Kidney epithelial cell (primary cell): ENCODE data around the gene RFPL3. TPM values are rescaled to one million over a fixed set of nuclear protein-coding genes. Genes with fewer than 3 reads are reported as not detected.

Source experiments
- DNase-seq: peaks from one replicate; pipeline ENCODE4 v3.0.0-alpha.2; 2010; ENCODE audit warnings: low read depth
- H3K27me3 ChIP-seq: 2 replicates; pipeline ENCODE4 v1.6.0; 2011; ENCODE audit warnings: low read length; ENCODE audit not compliant: control insufficient read depth, insufficient read depth
- H3K36me3 ChIP-seq: 2 replicates; pipeline ENCODE4 v1.5.1; 2011; ENCODE audit warnings: low read length; ENCODE audit not compliant: control insufficient read depth, insufficient read depth
- H3K4me3 ChIP-seq: 2 replicates; pipeline ENCODE4 v1.5.1; 2011; ENCODE audit warnings: low read depth, mild to moderate bottlenecking, control low read depth, low read length
- total RNA-seq: library from RNA; depleted of rRNA; stranded (reverse); fragments of >200 nt; gene quantifications from 2 replicates; pipeline ENCODE4 v1.2.3, GENCODE V29; 2015
- TF ChIP-seq, protein P1 (sequence below): IDR thresholded peaks from 2 replicates; pipeline ENCODE4 v1.5.1; 2011; ENCODE audit warnings: mild to moderate bottlenecking, moderate library complexity, low read length, control low read depth, inconsistent platforms; ENCODE audit not compliant: insufficient read depth, poor library complexity, severe bottlenecking

RFPL3 gene
- total RNA-seq, 1 donor from 2014 or later = not detected

DNA sequence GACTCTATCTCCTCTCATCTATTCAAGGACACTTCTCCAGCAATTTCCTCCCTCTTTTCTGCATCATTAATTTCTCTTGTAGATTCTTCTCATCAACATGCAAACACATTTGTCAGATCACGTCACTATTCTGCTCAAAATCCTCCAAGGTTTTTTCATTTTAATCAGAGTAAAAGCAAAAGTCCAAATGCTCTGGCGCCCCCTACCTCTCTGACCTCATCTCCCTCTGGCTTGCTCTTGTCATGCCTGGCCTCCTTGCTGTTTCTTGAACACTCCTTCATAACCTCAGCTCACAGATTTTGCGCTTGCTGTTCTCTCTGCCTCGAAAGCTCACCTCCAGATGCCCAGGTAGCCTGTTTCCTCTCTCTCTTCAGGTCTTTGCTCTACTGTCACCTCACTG, 32.0 kb downstream of the RFPL3 start:
- H3K27me3 ChIP-seq = no peaks in the 10 kb centered on the region
- H3K36me3 ChIP-seq = no peaks in the 10 kb centered on the region
- TF ChIP-seq, protein P1, sequence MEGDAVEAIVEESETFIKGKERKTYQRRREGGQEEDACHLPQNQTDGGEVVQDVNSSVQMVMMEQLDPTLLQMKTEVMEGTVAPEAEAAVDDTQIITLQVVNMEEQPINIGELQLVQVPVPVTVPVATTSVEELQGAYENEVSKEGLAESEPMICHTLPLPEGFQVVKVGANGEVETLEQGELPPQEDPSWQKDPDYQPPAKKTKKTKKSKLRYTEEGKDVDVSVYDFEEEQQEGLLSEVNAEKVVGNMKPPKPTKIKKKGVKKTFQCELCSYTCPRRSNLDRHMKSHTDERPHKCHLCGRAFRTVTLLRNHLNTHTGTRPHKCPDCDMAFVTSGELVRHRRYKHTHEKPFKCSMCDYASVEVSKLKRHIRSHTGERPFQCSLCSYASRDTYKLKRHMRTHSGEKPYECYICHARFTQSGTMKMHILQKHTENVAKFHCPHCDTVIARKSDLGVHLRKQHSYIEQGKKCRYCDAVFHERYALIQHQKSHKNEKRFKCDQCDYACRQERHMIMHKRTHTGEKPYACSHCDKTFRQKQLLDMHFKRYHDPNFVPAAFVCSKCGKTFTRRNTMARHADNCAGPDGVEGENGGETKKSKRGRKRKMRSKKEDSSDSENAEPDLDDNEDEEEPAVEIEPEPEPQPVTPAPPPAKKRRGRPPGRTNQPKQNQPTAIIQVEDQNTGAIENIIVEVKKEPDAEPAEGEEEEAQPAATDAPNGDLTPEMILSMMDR = peak; percentile 62

DNA sequence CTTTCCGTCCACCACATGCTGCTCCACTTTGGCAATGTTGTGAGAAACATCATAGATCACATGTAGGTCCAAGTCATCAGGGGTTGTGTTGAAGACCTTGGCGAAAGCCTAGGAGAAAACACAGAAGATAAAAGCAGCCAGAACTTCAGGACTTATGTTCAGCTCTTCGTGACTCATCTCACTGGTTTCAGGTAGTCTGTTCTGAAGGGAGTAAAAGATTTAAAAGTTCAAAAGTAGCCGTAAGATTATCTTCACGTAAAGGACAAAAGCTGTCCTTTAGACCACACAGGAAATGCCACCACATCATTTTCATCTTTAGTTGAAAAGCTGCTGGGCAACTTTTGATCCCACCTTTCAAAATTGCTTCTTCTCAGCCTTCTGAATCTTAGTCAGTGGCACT, 37.4 kb downstream of the RFPL3 start:
- no peak for DNase-seq
- Histone ChIP-seq H3K4me3 (no peak overlapping the region), H3K27me3 (no peaks in the 10 kb centered on the region), H3K36me3 (peaks cover 2% of the 10 kb centered on the region)
- TF ChIP-seq, protein P1 = no peak

More for the DNA sequence above, 32.0 kb downstream of the RFPL3 start:
- no peak overlapping the region for H3K4me3 ChIP-seq
- DNase-seq = no peak

DNA sequence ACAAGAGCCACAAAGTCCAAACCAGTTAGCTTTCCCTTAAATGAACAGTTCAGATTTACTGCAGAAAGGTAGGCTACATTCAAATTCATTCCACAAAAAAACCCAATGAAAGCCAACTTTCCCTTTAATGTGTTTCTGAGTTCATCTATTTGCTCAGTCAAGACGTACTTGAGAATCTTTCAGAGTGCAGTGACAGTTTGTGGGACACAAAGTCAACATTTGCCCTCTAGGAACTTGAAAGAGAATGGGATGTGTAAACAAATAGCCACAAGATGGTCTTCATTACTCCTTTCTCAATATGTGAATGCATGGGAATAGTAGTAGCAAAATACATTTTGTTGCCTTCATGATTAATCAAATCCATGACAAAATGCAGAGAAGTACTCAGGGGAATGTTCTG, 38.6 kb downstream of the RFPL3 start:
- Histone ChIP-seq H3K27me3 (no peaks in the 10 kb centered on the region), H3K4me3 (no peak overlapping the region), H3K36me3 (peaks cover 2% of the 10 kb centered on the region)
- TF ChIP-seq, protein P1 = no peak
- DNase-seq = no peak

DNA sequence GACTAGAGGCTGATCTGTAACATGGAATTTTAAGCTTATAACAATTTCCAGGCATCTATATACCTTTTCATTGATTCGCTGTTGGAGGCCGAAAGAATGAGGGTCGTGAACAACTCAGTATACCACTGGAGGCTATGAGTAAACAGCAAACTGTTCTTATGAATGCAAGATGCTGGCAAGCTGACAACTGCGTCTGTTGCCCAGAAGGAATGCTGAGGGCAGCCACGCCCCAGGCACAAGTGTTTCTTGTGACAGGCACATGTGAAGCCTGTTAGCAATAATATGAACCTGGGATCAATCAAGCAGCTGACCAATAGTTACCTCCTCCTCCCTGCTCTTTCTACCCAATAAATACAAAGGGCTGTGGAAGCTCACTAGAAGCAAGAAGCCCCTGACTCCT, 39.1 kb downstream of the RFPL3 start:
- Histone ChIP-seq H3K36me3 (peaks cover 3% of the 10 kb centered on the region), H3K27me3 (no peaks in the 10 kb centered on the region), H3K4me3 (no peak overlapping the region)
- DNase-seq = no peak
- TF ChIP-seq, protein P1 = no peak

DNA sequence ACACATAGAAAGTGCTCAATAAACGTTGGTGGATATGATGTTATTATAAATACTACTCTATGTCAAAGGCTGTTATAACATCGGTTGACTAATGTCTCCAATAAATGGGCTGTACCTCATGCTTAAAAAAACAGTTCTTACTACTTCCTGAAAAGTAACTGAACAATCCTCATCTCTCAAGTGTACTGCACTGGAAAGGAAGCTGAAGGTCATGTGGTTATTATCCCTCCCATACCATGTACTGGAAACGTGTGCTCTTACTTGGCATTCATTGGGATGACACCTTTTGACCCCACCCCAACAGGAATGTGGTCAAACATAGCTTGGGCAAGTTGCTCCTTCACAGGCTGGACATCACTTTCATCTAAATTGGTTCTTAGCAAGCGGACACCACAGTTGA, 43.8 kb downstream of the RFPL3 start:
- peaks cover 3% of the 10 kb centered on the region for H3K36me3 ChIP-seq
- no peaks in the 10 kb centered on the region for H3K27me3 ChIP-seq
- DNase-seq = no peak
- TF ChIP-seq, protein P1 = no peak
- no peak overlapping the region for H3K4me3 ChIP-seq

DNA sequence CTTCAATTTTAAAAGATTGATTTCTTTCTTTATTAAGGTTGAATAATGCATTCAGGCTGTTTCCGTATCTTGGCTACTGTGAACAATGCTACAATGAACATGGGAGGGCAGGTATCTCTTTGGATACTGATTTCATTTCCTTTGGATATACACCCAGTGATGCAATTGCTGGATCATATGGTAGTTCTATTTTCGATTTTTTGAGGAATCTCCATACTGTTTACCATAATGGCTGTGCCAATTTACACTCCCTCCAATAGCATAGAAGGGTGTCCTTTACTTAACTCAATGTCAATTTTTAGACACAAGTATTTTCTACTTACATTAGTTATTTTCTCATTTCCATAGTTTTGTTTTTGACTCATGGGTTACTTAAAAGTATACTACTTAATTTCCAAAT, 46.4 kb downstream of the RFPL3 start:
- peaks cover 5% of the 10 kb centered on the region for H3K36me3 ChIP-seq
- TF ChIP-seq, protein P1 = no peak
- H3K27me3 ChIP-seq = no peaks in the 10 kb centered on the region
- H3K4me3 ChIP-seq = no peak overlapping the region
- DNase-seq = no peak
